HAP-1 (cell line): ENCODE data around the gene GPC1.

Source experiments
- DNase-seq, 2 experiments: peaks; one replicate each; pipeline ENCODE4 v3.0.0-alpha.2; 2016 to 2020; ENCODE audit warnings: low spot score in 2 of 2
- H3K27me3 ChIP-seq: fragments of 250-450 bp; sonication (Bioruptor Pico); 2 replicates; pipeline ENCODE4 v1.5.1; 2020; ENCODE audit warnings: low read depth, mild to moderate bottlenecking, moderate library complexity
- H3K36me3 ChIP-seq: fragments of 250-450 bp; sonication (Bioruptor Pico); replicated peaks from 2 replicates; pipeline ENCODE4 v1.5.1; 2020; ENCODE audit warnings: mild to moderate bottlenecking
- H3K4me1 ChIP-seq: fragments of 250-450 bp; sonication (Bioruptor Pico); 2 replicates; pipeline ENCODE4 v1.5.1; 2020; ENCODE audit warnings: mild to moderate bottlenecking
- H3K4me3 ChIP-seq: fragments of 250-450 bp; sonication (Bioruptor Pico); 2 replicates; pipeline ENCODE4 v1.5.1; 2020; ENCODE audit warnings: mild to moderate bottlenecking, moderate library complexity
- H3K9me3 ChIP-seq: fragments of 250-450 bp; sonication (Bioruptor Pico); 2 replicates; pipeline ENCODE4 v1.5.1; 2020; ENCODE audit warnings: mild to moderate bottlenecking, moderate library complexity
- in situ Hi-C: fragments of 300-500 bp; cut with MboI; formaldehyde crosslinking; loops from 3 replicates; pipeline ENCODE4 v1.14.3; 2020; ENCODE audit warnings: low sequenced_read_pairs, inconsistent platforms, mixed read lengths

GPC1 gene

GRCh38 chr2:240451108-240451611 is 15.7 kb downstream of the GPC1 start:
- H3K27me3 ChIP-seq: no peaks in the 10 kb centered on the region
- H3K4me1 ChIP-seq: peaks cover 4% of the 10 kb centered on the region
- no peak overlapping the region for H3K4me3 ChIP-seq
- no peaks in the 10 kb centered on the region for H3K9me3 ChIP-seq
- H3K36me3 ChIP-seq: no peaks in the 10 kb centered on the region
- no peak for DNase-seq
- in situ Hi-C loops: no loop called here

DNA sequence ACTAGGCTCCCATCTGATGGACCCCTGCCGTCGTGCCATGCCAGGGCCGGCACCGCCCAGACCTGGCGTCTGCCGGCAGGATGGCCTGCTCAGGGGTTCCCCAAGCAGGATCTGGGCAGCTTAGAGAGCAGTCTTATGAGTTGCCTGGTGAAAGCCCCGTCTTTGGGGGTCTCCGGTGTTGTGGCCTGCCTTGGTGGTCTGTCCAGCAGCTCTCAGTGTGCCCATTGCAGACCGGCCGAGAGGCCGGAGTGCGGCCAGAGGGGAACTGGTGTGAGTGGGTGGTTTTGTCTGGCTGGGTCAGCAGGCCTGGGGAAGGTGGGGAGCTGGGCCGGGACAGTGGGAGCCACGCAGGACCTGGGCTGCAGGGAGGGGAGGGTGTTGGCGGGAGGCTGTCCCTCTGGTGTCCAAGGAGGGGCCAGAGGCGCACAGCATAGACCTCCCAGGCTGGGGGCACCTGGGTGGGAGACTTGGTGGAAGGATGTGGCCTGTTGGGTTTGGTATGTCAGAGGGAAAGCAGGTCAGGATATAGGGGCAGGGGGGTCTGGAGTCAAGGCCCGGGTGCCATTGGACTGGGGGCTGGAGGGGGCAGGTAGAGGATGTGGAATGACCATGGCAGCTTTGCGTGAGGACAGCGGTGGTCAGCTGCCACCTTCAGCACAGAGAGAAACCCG is 16.5 kb downstream of the GPC1 start:
- DNase-seq: no peak
- H3K27me3 ChIP-seq: no peaks in the 10 kb centered on the region
- peak overlapping the region; percentile 29 for H3K4me3 ChIP-seq
- peaks cover 4% of the 10 kb centered on the region for H3K4me1 ChIP-seq
- H3K36me3 ChIP-seq: no peaks in the 10 kb centered on the region
- no peaks in the 10 kb centered on the region for H3K9me3 ChIP-seq
- in situ Hi-C loops: no loop called here

- Histone ChIP-seq H3K9me3 (no peaks in the 10 kb centered on the region), H3K36me3 (no peaks in the 10 kb centered on the region), H3K4me1 (peaks cover 4% of the 10 kb centered on the region), H3K27me3 (no peaks in the 10 kb centered on the region), H3K4me3 (peak overlapping the region; percentile 37)
- in situ Hi-C loops: no loop called here
- peak; percentile 55 to 89 for DNase-seq
Measured at GRCh38 chr2:240452462-240453256, 17.2 kb downstream of the GPC1 start.

DNA sequence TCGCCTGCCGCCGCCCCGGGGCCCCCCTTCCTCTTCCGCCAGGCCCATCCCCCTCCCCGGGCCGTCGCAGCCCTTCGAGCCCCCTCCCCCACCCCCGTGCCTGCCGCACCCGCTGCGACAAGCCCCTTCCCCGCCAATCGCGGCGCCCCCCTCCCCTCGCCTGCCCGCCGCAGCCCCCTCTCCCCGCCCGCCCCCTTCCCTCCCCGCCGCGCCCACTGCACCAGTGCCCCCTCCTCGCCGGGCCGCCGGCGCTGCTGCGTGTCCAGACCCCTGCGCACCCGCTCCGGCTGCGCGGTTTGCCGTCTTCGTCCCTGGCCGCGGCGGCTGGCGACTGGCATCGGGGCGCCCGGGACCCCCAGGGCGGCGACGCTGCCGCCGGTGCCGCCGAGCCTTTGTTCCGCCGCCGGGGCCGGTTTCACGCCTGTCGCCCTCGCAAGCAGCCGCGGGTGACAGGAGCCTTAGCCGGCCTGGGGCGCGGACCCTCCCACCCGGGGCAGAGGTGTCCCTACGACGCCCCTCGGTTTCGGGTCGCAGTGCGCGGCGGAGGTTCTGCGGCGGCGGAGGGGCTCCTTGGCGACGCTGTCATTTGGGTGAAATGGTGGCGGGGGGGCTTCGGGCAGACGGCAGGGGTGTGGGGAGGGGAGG is 18.1 kb downstream of the GPC1 start:
- no peaks in the 10 kb centered on the region for H3K27me3 ChIP-seq
- no peaks in the 10 kb centered on the region for H3K36me3 ChIP-seq
- in situ Hi-C loops: no loop called here
- peaks cover 4% of the 10 kb centered on the region for H3K4me1 ChIP-seq
- H3K9me3 ChIP-seq: no peaks in the 10 kb centered on the region
- H3K4me3 ChIP-seq: no peak overlapping the region
- DNase-seq: no peak

DNA sequence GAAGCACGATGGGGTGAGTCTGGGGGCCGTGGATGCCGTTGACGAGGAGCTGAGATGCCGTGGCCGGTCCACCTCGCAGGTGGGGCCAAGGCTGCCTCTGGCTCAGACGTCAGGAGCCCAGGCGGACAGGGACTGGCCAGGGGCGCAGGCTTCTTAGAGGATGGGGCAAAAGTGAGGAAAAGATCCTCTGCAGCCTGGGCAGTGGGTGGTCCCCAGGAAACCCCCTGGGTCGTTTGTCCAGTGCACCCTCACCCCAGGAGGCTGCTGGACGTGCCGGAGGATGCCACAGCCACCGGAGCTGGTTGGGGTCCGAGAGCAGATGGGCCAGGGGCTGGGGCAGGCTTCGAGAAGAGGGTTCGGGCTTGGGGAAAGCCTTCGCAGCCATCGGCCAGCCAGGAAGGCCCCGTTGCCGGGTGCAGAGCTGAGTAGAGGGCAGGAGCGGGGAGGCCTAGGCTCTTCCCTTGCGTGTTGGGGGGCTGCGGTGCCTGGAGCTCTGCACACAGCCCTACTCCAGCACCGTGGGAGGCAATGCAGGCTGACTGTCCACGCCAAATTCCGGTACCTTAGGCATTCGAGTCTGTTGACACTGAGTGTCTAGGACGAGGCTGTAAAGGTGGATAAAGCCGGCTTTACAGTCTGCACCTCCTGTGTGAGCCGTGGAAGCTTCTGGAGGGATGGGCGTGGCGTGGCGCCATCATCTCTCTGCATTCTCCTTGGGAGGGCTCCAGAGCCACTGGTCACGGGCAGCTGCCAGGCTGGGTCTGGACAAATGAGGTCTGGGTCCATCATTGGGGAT is 18.8 kb downstream of the GPC1 start:
- Histone ChIP-seq H3K4me1 (peaks cover 4% of the 10 kb centered on the region), H3K27me3 (no peaks in the 10 kb centered on the region), H3K9me3 (no peaks in the 10 kb centered on the region), H3K4me3 (no peak overlapping the region), H3K36me3 (no peaks in the 10 kb centered on the region)
- no peak for DNase-seq
- in situ Hi-C loops: no loop called here

GRCh38 chr2:240455272-240455646 is 19.8 kb downstream of the GPC1 start:
- H3K27me3 ChIP-seq: no peaks in the 10 kb centered on the region
- H3K9me3 ChIP-seq: no peaks in the 10 kb centered on the region
- in situ Hi-C loops: no loop called here
- H3K36me3 ChIP-seq: no peaks in the 10 kb centered on the region
- no peak overlapping the region for H3K4me3 ChIP-seq
- no peaks in the 10 kb centered on the region for H3K4me1 ChIP-seq
- DNase-seq: no peak

DNA sequence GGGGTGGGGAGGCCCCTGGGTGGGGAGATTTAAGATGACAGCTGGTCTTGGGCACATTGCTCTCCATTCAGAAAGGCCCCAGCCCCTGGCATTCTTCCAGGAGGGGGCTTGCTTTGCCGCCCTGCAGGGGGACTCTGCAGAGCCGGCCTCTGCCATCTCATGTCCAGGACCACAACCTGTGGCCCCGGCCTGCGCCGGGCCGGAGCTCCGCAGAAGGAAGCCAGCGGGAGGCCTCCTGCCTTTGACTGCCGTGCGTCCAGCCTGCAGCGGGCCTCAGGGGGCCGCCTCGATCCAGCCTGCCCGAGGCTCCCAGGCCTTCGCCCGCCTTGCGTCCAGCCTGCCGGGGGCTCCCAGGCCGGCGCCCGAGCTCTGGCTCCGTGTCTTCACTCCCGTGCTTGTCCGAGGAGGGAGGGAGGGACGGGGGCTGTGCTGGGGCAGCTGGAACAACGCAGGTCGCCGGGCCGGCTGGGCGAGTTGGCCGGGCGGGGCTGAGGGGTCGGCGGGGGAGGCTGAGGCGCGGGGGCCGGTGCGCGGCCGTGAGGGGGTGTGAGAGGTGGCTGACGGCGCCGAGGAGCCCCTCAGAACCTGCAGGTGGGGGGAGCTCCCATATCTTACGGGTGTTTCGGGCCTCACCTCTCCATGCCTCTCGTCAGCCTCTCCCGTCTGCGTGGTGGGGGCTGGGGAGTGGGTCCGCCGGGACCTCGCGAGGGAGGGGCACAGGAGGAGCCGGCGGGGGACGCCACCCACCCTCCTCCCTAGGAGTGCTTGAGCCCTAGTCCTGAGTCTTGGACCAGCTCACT is 20.4 kb downstream of the GPC1 start:
- in situ Hi-C loops: no loop called here
- DNase-seq: no peak
- Histone ChIP-seq H3K4me1 (no peaks in the 10 kb centered on the region), H3K36me3 (no peaks in the 10 kb centered on the region), H3K9me3 (no peaks in the 10 kb centered on the region), H3K27me3 (no peaks in the 10 kb centered on the region), H3K4me3 (no peak overlapping the region)

GRCh38 chr2:240456447-240457222 is 21.2 kb downstream of the GPC1 start:
- no peaks in the 10 kb centered on the region for H3K27me3 ChIP-seq
- H3K4me3 ChIP-seq: no peak overlapping the region
- H3K36me3 ChIP-seq: no peaks in the 10 kb centered on the region
- in situ Hi-C loops: no loop called here
- no peaks in the 10 kb centered on the region for H3K4me1 ChIP-seq
- H3K9me3 ChIP-seq: no peaks in the 10 kb centered on the region
- DNase-seq: no peak

GRCh38 chr2:240457223-240458043 is 22.0 kb downstream of the GPC1 start:
- Histone ChIP-seq H3K9me3 (no peaks in the 10 kb centered on the region), H3K27me3 (no peaks in the 10 kb centered on the region), H3K36me3 (no peaks in the 10 kb centered on the region), H3K4me3 (no peak overlapping the region), H3K4me1 (no peaks in the 10 kb centered on the region)
- in situ Hi-C loops: no loop called here
- DNase-seq: no peak

- in situ Hi-C loops: no loop called here
- no peaks in the 10 kb centered on the region for H3K9me3 ChIP-seq
- no peaks in the 10 kb centered on the region for H3K27me3 ChIP-seq
- no peak for DNase-seq
- no peaks in the 10 kb centered on the region for H3K36me3 ChIP-seq
- H3K4me3 ChIP-seq: no peak overlapping the region
- H3K4me1 ChIP-seq: no peaks in the 10 kb centered on the region
Measured at GRCh38 chr2:240458044-240458899, 22.8 kb downstream of the GPC1 start.

- in situ Hi-C loops: no loop called here
- Histone ChIP-seq H3K4me3 (no peak overlapping the region), H3K4me1 (no peaks in the 10 kb centered on the region), H3K36me3 (peaks cover 2% of the 10 kb centered on the region; the same call in 1 of the 2 replicates), H3K27me3 (no peaks in the 10 kb centered on the region), H3K9me3 (no peaks in the 10 kb centered on the region)
- no peak for DNase-seq
Measured at GRCh38 chr2:240458900-240459391, 23.5 kb downstream of the GPC1 start.
